K562 (cell line): ENCODE data around the gene KLRF1. TPM values are rescaled to one million over a fixed set of nuclear protein-coding genes. Genes with fewer than 3 reads are reported as not detected.

Experiments used
- ATAC-seq: fragments of 200-7000 bp; cut with Tn5 transposase; 3 replicates; pipeline ENCODE4 v1.9.1; 2020; ENCODE audit warnings: moderate library complexity
- BruUV-seq: library from RNA; stranded (reverse); fragments of 400-500 nt; replicated peaks from 2 replicates; lab custom pipeline; 2021; lab: Mats Ljungman, UMichigan
- CTCF ChIA-PET: fragments of 300-600 bp; formaldehyde crosslinking; extraction: SDS; loops from one replicate; lab custom pipeline; 2021; ENCODE audit warnings: low intra/inter-chr PET ratio; lab: Yijun Ruan, JAX
- POLR2A ChIA-PET: fragments of 300-600, 350-650 bp; sonication (Branson Sonifier 250); formaldehyde crosslinking; extraction: SDS; loops from one replicate; lab custom pipeline; 2021; ENCODE audit warnings: antibody characterized with exemption, inconsistent platforms; lab: Yijun Ruan, JAX
- DNase-seq, 4 experiments: peaks; one replicate each; pipeline versions ENCODE4 v3.0.0 to v3.0.0-alpha.2; 2011 to 2018; ENCODE audit warnings: low spot score in 3 of 4, mixed read lengths in 3 of 4; ENCODE audit errors: extremely low read depth in 1 of 4
- FAIRE-seq: peaks from 2 replicates; lab custom pipeline; 2011; peaks lifted over from hg19 to GRCh38; lab: Jason Lieb, UNC
- H2AFZ ChIP-seq: 2 replicates; pipeline ENCODE4 v1.6.0; 2011; ENCODE audit warnings: low read depth, low read length, control low read depth, inconsistent platforms
- H3K27ac ChIP-seq: fragments of 200-600 bp; 3 replicates; pipeline ENCODE4 v1.8.0; 2011; ENCODE audit warnings: low read depth, mild to moderate bottlenecking, control low read depth, inconsistent platforms, low read length, moderate library complexity, mixed read lengths; ENCODE audit errors: extremely low read depth
- H3K27me3 ChIP-seq, 2 experiments: fragments of 300-600 bp in 1 of 2; 2 replicates in 1 of 2; 3 replicates in 1 of 2; pipeline versions ENCODE4 v1.6.0 to v1.8.0; 2011; ENCODE audit warnings: inconsistent platforms in 2 of 2, low read length in 2 of 2, mild to moderate bottlenecking in 1 of 2, mixed read lengths in 1 of 2, moderate library complexity in 1 of 2; ENCODE audit not compliant: control insufficient read depth in 2 of 2, insufficient read depth in 2 of 2
- H3K36me3 ChIP-seq: fragments of 300-600 bp; 3 replicates; pipeline ENCODE4 v1.8.0; 2011; ENCODE audit warnings: mild to moderate bottlenecking, low read length, inconsistent platforms; ENCODE audit not compliant: control insufficient read depth, insufficient read depth
- H3K4me1 ChIP-seq, 2 experiments: fragments of 200-600 bp in 1 of 2; replicated peaks in 1 of 2; 2 replicates in 1 of 2; 3 replicates in 1 of 2; pipeline versions ENCODE4 v1.5.1 to v1.8.0; 2011; ENCODE audit warnings: inconsistent platforms in 2 of 2, low read length in 2 of 2, mild to moderate bottlenecking in 1 of 2, mixed read lengths in 1 of 2, moderate library complexity in 1 of 2; ENCODE audit not compliant: control insufficient read depth in 2 of 2, insufficient read depth in 2 of 2
- H3K4me2 ChIP-seq: 2 replicates; pipeline ENCODE4 v1.6.1; 2011; ENCODE audit warnings: low read length, control low read depth, inconsistent platforms, mixed read lengths; ENCODE audit not compliant: insufficient read depth
- H3K4me3 ChIP-seq: fragments of 200-600 bp; sonication (generic), shearing (Covaris generic); 2 replicates; pipeline ENCODE4 v1.5.1; 2016; ENCODE audit warnings: control low read depth, inconsistent platforms
- H3K79me2 ChIP-seq: fragments of 200-600 bp; 3 replicates; pipeline ENCODE4 v1.8.0; 2011; ENCODE audit warnings: low read length, inconsistent platforms; ENCODE audit not compliant: control insufficient read depth, insufficient read depth
- H3K9ac ChIP-seq, 2 experiments: 2 replicates each; pipeline versions ENCODE4 v1.6.0 to v1.6.1; 2011; ENCODE audit warnings: low read depth in 2 of 2, low read length in 2 of 2, control low read depth in 1 of 2, inconsistent platforms in 1 of 2, mild to moderate bottlenecking in 1 of 2, mixed read lengths in 1 of 2; ENCODE audit not compliant: insufficient read depth in 1 of 2
- H3K9me1 ChIP-seq: one replicate; pipeline ENCODE4 v1.6.0; 2011; ENCODE audit warnings: inconsistent platforms, mild to moderate bottlenecking, low read length, moderate library complexity; ENCODE audit not compliant: control insufficient read depth, insufficient read depth
- H3K9me3 ChIP-seq: replicated peaks from 2 replicates; pipeline ENCODE4 v1.5.1; 2011; ENCODE audit warnings: low read depth, low read length, inconsistent platforms; ENCODE audit not compliant: control insufficient read depth, insufficient read depth
- H4K20me1 ChIP-seq: replicated peaks from 2 replicates; pipeline ENCODE4 v1.6.1; 2011; ENCODE audit warnings: low read length, inconsistent platforms, mixed read lengths; ENCODE audit not compliant: control insufficient read depth, insufficient read depth
- EGR1 ChIP-seq: fragments of 450-650 bp; conservative IDR thresholded peaks from 2 replicates; pipeline ENCODE4 v1.6.1; 2017; ENCODE audit warnings: mild to moderate bottlenecking
- EWSR1 ChIP-seq: fragments of 450-650 bp; IDR thresholded peaks from 2 replicates; pipeline ENCODE4 v1.6.1; 2018; ENCODE audit warnings: borderline replicate concordance, mild to moderate bottlenecking, low read depth, moderate library complexity; ENCODE audit not compliant: partially characterized antibody
- FOXJ2 ChIP-seq: fragments of 200-800 bp; sonication (Bioruptor generic); IDR thresholded peaks from 2 replicates; pipeline ENCODE4 v1.6.1; 2016; ENCODE audit warnings: missing genetic modification characterization, missing compliant biosample characterization
- GTF3C2 ChIP-seq: IDR thresholded peaks from 3 replicates; pipeline ENCODE4 v1.6.1; 2011; ENCODE audit warnings: borderline replicate concordance, mild to moderate bottlenecking, moderate library complexity; ENCODE audit not compliant: insufficient read length; ENCODE audit errors: extremely low read depth
- MBD2 ChIP-seq: sonication (generic); IDR thresholded peaks from 2 replicates; pipeline ENCODE4 v1.6.1; 2016; ENCODE audit warnings: low read depth, borderline replicate concordance
- PATZ1 ChIP-seq: fragments of 250-450 bp; sonication (Bioruptor Pico); IDR thresholded peaks from 2 replicates; pipeline ENCODE4 v1.5.0; 2020; ENCODE audit warnings: mild to moderate bottlenecking, borderline replicate concordance
- PHB2 ChIP-seq: fragments of 450-650 bp; IDR thresholded peaks from 2 replicates; pipeline ENCODE4 v1.6.1; 2017; ENCODE audit warnings: low read depth
- ZBED1 ChIP-seq: IDR thresholded peaks from 2 replicates; pipeline ENCODE4 v1.6.1; 2014
- ZBTB40 ChIP-seq, 2 experiments: fragments of 450-650 bp in 1 of 2; sonication (generic) in 1 of 2; formaldehyde crosslinking in 1 of 2; IDR thresholded peaks; 2 replicates each; pipeline versions ENCODE4 v1.7.1 to v1.9.0; 2016 to 2022; ENCODE audit warnings: inconsistent platforms in 1 of 2, mild to moderate bottlenecking in 1 of 2, missing genetic modification reagents in 1 of 2
- in situ Hi-C: fragments of 300-500 bp; cut with MboI; formaldehyde crosslinking; loops from 4 replicates; pipeline ENCODE4 v1.15.0; 2018; ENCODE audit warnings: inconsistent platforms, mixed read lengths
- intact Hi-C: fragments of 100-400 bp; cut with micrococcal nuclease; formaldehyde crosslinking; loops from 2 replicates; pipeline ENCODE4 v1.14.2; 2022
- polyA plus RNA-seq, 8 experiments: library from polyadenylated mRNA; depleted of rRNA in 4 of 8; stranded (reverse) in 5 of 8; unstranded in 3 of 8; fragments of >200 nt; fragmentation: Nextera tagmentation in 2 of 8; fragmentation: Illumina TruSeq in 1 of 8; extraction: Ambion mirVana in 2 of 8; extraction: Trizol in 1 of 8; gene quantifications; 2 replicates each; pipeline versions ENCODE4 v1.2.1 to v1.2.3, GENCODE V29; 2011 to 2014; ENCODE audit warnings: inconsistent platforms in 1 of 8, missing spikeins in 1 of 8
- total RNA-seq, 7 experiments: library from RNA; depleted of rRNA in 6 of 7; stranded (reverse); fragments of >200 nt in 6 of 7; fragmentation: Illumina TruSeq in 2 of 7; extraction: Trizol in 2 of 7; gene quantifications; 2 replicates each; pipeline versions ENCODE4 v1.2.1 to v1.2.3, GENCODE V29; 2011 to 2021; ENCODE audit warnings: low replicate concordance in 1 of 7

KLRF1 gene
- total and polyA plus RNA-seq, 9 of the 15 experiments (the other 6 are each of a cell fraction or from before 2014, with no cell fraction given) = 0.48 to 1.8 (median 1.1) TPM

GRCh38 chr12:9858135-9858534 is 30.9 kb downstream of the KLRF1 start:
- no peaks in the 10 kb centered on the region for H3K79me2 ChIP-seq
- intact Hi-C loops (no loop called here), in situ Hi-C loops (no loop called here)
- no peaks in the 10 kb centered on the region for H3K36me3 ChIP-seq
- H4K20me1 ChIP-seq = no peaks in the 10 kb centered on the region
- no TSS peak for BruUV-seq
- ATAC-seq (no peak), DNase-seq (no peak), FAIRE-seq (no peak)
- H3K9ac ChIP-seq = no peak overlapping the region
- no peaks in the 10 kb centered on the region for H3K9me1 ChIP-seq
- H2AFZ ChIP-seq = no peak overlapping the region
- no peak overlapping the region for H3K27ac ChIP-seq
- no peak overlapping the region for H3K4me2 ChIP-seq
- H3K4me3 ChIP-seq = no peak overlapping the region
- no peaks in the 10 kb centered on the region for H3K4me1 ChIP-seq
- ChIA-PET CTCF (no interaction called here), POLR2A (interaction anchor here (1.0 kb wide), 1 partner anchor 9 kb away, joined by 4 read pairs; no protein-coding TSS in a partner anchor)
- no peaks in the 10 kb centered on the region for H3K27me3 ChIP-seq
- no peaks in the 10 kb centered on the region for H3K9me3 ChIP-seq
- TF ChIP-seq PHB2 = no peak
- TF ChIP-seq ZBTB40 (IDR thresholded peaks at IDR 0.05) = no peak
- no peak for TF ChIP-seq ZBTB40 (CRISPR knock-in tag; IDR thresholded peaks at IDR 0.05)
- TF ChIP-seq EWSR1 = no peak
- TF ChIP-seq FOXJ2 (tag) = no peak
- no peak for TF ChIP-seq GTF3C2
- no peak for TF ChIP-seq PATZ1 (CRISPR knock-in tag)
- TF ChIP-seq EGR1 = no peak
- no peak for TF ChIP-seq ZBED1
- no peak for TF ChIP-seq MBD2
